NCI-H2196 treated with DMSO at 0.1 percent for 48 hours (cell line): ENCODE results near the gene TAGLN3.

Experiments used
- DNase-seq: peaks from one replicate; lab custom pipeline; 2025; ENCODE audit not compliant: unreplicated experiment; lab: John Stamatoyannopoulos, UW

Gene TAGLN3

DNA sequence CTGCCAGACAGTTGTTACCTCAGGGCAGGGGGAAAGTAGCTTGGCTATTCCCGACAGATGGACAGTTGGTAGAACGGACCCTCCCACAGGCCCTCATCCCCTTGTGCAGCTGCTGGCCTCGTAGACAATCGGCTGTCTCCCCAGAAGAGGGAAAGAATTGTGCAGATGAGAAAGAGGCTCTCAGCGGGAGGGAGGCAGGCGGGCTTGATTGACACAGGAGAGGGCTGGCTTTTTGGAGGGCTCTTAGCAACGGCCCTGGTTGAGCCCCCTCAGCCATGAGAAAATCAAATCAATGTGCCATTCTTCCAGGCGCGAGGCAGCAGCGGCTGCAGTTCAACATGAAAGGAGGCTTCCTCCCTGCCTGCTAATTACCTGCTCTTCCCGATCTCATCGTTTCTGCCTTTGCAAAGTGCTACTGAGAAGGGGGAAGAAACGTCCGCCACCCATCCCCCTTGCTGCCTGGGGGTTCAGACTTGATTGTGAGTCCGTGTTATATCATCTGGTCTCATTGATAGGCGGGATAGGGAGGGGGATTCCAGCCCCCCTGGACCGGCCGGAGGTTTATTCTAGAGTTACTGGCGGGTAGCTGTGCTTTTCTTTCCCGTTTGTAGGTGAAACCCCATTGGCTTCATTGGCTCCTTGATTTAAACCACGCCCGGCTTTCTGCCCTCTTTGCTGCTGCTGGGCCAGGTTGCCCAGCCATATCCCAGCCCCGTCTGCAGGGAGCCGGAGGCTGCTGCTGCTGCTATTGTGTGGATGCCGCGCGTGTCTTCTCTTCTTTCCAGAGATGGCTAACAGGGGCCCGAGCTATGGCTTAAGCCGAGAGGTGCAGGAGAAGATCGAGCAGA lies at the start of gene TAGLN3:
Gene TAGLN3 (plus strand): TSS at position 287 of the 848 bp plus-strand sequence. CDS start 501 bp downstream, at position 788.
- DNase-seq = peak; percentile 55

DNA sequence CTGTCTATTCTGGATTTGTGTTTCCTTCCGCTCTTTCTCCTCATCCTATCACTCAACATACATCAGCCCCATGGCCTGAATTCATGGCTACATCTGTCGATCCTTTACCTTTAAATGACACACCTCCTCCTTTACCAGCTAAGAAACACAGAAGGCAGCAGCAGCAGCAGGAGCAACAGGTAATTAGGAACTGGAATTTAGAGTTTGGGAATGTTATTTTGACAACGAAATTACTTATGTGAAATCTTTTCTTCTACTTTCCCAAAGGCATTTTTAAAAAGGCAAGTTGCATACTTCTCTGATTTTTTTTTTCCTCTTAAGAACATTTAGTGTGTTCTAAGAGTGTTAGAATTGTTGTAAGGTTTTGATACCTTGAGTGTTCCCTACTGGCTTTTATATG lies 49.0 kb upstream of the TAGLN3 start:
- no peak for DNase-seq

DNA sequence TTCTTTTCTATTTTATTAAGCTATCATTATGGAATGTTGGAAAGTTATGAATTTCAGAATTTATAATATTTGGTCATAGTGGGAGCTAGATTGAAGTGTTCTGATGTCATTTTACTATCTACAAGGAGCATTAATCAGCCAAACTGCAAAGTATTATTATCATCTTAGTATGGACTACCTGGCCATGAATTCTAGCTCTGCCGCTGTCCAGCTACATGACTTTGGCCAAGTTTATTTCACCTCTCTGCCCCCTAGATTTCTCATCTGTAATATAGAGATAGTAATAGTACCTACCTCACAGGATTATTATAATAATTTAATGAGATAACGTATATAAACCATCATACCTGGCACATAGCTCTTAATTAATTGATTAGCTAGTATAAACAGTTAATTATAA lies 47.7 kb upstream of the TAGLN3 start:
- DNase-seq = no peak

DNA sequence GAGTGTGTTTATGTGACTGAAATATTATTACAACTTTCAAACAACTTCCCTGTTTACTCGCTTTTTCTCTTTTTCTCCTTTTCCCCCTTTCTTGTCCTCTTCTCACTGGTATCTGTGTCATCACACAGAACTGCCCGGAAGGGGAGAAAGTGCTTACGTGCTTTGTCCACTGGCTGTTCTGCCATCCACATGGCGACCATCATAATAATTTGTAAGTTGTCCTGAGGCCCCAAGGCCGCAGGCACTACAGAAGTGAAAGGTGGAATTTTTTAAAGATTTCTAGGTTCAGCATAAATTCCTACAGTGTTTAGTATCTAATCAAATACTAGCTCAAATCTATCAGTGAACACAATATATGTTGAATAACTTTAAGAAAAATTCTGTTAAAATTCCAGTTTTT lies 46.6 kb upstream of the TAGLN3 start:
- DNase-seq = no peak

DNA sequence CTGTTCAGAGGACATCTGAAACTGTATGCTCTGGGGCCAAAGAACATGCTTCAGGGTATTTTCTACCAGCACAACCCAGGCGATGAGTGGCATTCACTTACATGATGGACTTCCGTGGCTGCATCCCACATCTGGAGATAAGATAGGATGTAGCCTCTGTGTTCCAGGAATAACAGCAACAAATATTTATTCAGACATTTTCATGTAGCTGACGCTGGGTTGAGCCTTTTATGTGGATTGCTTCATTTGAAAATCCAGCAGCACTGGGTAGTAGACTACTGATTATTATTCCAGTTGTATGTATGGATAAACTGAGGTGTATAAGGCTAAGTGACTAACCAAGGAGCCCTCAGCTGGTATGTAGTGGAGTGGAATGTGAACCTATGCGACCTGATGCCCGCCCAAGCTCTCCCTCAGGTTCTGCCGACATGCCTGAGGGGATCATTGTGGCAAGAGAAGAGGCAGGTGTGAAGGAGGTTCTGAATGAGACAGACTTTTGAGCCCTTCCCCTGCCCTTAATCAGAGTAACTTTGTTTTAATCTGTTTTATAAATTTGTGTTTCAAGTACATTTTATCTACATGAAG lies 45.8 kb upstream of the TAGLN3 start:
- DNase-seq = no peak

DNA sequence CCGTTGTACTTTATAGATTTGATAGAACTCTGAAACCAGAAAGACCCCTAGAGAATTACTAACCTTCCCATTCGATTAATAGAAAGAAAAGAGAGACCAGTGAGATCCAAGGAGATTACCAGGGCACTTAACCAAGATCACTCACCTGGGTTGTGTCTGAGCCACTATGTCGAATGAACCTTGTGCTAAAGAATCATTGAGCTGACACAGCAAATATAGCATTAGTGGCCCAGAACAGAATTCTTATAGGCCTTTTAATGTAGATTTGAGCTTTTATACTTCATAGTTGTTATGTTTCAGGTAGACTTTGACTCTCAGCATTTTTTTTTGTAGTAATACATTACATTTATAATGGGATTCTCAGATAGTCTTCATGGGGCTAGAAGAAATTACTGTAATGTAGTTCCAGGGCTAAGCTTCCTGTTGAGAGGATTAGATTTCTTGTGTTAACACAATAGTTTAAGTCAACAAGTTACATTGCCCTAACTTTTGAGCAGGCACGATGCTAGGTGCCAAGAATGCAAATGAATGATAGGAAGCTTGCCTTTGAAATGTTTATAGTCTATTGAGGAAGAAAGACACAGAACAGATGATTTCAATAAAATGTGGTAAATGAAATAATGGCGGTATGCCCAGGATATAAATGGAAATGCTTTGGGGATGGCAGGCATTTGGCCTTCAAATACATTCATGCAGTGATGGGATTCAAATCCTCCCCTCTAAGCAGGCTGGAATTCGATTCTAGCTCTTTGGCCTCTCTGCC lies 44.3 kb upstream of the TAGLN3 start:
- DNase-seq = no peak

DNA sequence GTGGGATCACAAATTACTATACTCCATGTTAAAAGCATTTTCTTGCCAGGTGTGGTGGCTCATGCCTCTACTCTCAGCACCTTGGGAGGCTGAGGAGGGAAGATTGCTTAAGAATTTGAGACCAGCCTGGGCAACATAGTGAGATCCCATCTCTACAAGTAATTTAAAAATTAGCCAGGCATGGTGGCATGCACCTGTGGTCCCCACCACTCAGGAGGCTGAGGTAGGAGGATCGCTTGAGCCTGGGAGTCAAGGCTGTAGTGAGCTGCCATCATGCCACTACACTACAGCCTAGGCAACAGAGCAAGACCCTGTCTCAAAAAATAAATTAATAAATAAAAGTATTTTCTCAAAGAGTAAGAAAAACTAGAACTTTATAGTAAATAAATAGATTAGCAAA lies 42.8 kb upstream of the TAGLN3 start:
- no peak for DNase-seq

DNA sequence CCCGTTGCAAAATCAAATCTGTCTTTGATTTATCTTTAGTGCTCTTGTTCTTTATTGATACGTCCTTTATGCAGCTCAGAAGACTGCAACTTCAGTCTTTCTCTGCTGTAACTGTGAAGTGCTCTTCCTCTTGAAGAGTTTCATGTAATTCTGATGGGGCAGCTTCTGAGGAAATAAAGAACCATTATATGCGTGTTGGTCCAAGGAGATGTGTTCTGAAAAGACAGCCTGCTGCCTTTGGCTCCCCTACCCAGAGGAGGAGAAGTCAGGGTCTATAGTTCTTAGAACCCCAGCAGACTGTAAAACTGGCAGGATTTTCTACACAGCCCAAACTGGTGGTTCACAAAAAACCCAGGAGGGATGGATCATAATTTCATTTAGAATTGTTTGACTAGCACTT lies 42.3 kb upstream of the TAGLN3 start:
- no peak for DNase-seq

DNA sequence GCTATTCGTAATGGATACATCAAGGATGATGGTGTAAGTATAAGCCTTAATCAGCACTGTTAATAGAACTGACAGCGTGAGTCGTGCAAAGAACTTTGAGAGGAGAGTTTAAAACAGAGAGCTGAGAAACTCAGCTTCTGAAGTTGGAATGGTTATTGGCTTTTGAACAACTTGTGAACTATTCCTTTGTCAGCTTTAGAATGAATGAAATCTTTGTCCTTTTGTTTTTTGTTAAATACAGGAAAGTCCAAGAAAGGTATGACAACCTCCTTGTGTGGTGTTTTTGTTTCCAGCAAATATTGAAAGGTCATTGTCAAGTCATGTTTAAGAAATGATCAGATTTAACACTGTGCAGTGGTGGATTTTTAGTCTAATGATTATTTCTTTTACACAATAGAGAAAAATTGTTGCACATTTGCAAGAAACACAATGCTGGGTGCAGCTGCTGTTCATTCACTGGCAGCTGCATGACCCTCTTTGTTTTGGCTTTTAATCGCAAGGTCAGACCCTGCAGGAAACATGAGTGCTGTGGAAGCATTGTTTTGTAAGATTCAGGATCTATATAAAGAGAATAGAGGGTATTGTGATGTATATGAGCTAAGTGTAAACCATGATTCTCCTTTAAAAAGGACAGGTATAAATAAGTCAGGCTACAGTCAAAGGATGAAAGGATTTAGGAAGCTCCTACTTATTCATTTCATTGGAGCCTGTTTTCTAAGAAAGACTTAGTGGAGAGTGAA lies 41.6 kb upstream of the TAGLN3 start:
- DNase-seq = no peak

DNA sequence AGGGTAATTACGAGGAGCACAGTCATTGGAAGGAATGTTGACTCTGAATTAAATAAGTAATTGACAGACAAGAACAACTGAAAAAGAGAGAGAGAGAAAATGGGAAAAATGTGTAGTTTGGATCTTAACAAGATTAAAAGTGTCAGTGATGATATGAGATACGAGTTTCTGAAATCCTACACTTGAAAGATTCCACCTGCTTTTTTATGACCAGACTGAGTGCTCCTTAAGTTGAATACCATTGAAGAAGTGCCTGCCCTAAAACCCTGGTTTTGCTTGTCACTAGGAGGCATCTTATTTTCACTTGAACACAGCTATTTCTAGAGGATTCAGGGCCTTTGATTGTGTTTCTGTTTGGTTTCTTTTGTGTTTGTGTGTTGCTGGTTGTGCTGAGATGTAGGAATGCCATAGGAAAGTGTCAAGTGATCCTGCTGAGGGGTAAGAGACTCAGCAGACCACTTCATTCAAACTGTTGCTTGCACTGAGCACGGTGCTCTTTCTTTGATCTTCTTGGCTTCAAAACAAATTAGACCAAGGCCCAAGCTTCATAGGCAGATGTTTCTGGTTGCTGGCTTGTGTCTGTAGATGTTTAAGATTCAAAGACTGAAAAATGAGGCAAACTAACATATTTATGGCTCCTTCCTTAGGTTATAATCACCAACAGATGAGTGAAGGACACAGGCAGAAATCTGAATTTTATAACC lies 37.1 kb upstream of the TAGLN3 start:
- DNase-seq = no peak

DNA sequence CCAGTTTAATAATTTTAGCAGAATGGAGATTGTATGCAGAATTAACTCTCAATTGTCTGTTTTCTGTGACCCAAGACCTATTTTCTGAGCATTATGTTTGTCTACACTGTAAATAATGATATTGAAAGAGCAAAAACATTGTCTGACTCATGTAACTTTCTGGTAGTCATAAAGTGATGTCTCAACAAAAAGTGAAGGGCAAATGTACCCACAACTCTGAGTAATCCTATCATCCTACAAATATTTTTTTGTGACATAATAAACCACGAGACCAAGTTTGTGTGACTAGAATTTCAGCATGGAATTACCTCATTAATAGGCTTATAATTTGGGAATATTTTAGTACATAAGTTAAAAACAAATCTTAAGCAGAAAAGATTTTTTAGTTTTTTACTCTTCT lies 35.3 kb upstream of the TAGLN3 start:
- no peak for DNase-seq

DNA sequence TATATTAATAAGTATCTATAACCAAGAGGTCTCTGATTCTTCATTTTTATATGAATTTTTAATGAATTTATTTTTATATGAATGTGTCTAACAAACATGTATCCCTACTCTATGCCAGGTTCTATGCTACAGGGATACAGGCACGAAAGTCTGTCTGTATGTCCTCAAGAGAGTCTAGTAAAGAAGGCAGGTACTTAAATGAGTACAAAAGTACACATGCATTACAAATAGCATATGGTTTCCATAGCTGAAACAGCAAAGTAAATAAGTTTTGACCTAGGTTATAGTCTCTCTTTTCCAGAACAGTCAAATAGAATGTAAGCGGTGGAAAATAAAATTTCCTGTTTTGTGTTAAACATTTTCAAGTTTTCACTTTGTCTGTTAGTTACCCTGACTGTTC lies 33.2 kb upstream of the TAGLN3 start:
- no peak for DNase-seq

DNA sequence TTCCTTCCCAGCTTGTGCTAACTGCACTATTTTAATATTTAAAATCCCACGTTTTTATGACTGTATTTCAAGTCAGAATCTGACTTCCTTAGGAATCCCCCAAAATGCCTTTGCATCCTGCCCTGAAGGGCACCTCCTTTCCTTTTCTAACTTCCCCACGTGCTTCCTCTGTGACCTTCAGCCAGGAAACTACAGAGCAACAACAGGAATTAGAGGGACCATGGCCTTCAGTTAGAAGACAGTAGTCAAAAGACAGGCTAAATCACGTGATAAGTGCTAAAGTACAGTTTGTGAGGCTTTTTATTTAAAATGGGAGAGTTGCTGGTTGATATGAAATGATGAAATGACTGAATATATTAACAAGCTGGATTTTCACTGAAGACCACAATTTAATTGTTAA lies 31.7 kb upstream of the TAGLN3 start:
- no peak for DNase-seq

DNA sequence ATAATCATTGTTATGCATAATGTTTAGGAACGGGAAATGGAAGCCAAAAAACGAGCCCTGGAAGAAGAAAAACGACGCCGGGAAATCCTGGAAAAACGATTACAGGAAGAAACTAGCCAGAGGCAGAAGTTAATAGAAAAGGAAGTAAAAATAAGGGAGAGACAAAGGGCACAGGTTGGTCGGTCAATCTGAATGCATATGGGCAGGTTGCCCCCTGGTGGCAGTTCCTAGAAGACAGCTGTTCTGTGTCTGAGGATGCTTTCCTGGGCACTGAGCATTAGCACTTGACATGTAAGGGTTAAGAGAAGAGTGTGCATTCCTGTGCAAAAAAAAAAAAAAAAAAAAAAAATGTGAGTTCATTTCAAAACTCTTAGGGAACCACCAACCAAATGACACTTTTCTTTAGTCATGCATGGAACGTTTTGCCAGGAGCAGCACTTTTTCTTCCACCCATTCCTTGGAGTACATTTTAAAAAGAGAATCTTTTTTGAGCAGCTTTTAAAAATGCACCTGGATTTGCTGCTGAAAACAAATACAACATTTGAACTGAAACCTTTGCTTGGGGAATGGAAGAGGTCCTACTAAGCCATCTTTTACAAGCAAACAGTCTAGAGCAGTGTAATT lies 31.0 kb upstream of the TAGLN3 start:
- DNase-seq = peak; percentile 89

DNA sequence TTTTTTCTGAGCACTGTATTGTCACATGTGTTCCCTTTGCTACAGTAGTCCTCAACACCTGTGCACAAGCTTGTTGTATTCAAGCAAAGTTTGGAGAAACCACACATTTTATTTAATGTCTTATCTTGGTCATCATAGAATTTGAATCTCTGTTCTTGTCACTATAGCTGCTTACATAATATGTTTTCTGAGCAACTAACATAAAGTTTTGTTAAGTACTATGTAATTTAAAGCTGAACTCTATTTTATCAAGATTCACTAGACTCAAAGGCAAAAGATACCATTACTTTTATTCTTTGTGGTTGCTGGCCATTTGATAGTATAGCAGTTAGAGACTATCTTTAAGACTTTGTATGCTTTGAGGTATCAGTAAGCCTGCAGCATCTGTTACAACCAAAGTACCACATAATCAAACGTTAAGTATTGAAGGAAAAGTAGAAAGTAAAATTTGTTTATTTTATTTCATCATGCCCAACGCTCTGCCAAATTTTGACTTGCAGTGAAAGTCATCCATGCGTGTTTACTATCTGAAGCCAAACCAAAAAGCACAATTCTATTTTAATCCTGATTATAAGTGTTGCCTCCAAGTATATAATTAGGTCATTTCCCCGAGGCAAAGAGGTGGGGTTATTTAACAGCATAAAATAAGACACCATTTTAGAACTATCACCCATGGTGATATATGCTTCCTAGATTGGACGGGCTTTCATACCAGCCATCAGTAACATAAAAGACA lies 30.2 kb upstream of the TAGLN3 start:
- DNase-seq = no peak

DNA sequence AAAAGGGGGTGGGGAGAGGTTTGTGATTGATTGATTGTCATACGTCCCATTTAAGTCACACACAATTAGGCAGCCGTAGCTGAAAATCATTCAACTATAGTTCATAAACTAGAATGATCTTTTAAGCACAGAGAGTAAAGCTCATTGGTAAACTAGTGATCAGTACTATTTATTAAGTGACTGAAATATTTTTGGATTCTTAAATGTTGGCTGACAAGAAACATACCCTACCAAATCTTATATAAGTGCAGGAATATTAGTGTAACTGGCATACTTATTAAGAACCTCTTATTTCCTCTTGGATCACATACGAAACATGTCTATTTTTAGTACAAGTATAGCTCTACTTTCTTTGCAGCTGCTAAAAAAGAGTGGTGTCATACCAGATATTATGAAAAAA lies 28.3 kb upstream of the TAGLN3 start:
- DNase-seq = no peak

DNA sequence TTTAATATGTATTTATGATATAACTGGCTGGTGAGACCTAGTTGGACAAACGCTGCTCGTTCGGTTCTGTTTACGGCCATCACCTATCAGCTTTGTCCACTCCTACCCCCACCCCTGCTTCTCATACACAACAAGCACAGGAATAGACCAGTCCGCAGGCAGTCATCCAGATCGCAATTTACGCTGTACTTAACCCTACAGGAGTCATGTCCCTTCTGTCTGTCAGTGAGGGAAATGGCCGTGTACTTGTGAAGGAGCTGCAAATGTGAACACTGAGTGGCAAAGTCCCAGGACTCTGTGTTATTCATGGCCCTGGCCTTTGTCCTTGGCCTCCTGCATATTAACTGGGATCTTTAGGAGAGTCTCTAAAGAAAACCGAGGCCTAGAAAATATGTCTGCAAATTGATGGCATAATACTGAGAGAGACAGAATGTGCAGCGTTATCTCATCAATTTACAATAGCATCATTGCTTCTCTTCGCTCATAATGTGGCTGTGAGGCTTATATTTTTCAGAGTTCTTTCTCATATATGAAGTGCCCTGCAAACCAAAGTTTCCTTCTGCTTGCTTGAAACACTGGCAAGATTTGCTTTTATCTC lies 27.1 kb upstream of the TAGLN3 start:
- no peak for DNase-seq

DNA sequence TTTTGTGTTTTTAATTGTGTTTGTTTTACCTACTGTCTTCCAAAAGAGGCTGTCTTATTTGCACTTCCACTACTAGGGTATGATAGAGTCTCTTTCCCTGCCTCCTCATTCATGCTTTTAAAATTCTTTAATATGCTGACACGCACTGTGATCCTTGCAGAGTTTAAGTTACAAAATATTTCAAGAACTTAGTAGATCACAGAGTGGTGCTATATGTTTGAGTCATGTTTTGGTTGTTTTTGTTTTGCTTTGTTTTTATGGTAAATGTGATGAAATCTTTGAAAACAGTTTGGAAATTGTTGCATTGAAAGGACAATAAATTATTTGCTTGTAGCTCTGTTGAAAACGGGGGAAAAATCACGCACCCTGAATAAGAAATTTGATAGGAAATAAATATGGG lies 25.8 kb upstream of the TAGLN3 start:
- no peak for DNase-seq

DNA sequence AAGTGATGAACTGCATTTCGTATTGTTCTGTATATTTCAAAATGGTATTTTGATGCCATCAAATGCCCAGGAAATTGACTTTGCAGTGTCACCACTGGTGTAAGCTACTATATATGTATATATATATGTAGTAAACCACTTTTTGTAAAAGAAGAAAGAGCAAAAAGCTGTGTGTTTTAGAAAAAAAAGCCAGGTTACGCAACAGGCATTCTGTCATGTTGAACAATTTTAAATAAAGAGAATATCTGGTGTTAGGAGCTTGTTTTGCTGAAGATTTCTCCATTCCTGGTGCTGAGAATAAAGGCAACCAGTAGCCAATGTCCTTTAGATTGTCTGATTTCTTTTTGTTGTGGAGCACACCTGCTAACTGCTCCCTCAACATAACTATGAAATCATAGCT lies 23.6 kb upstream of the TAGLN3 start:
- no peak for DNase-seq
